NT2/D1 (cell line): Measurements from ENCODE around the gene COL9A3.

Experiments used
- SUZ12 ChIP-seq: IDR thresholded peaks from 2 replicates; pipeline ENCODE4 v1.6.1; 2011; ENCODE audit not compliant: insufficient read length, insufficient read depth; ENCODE audit errors: extremely low read depth
- YY1 ChIP-seq: IDR thresholded peaks from 2 replicates; pipeline ENCODE4 v1.6.1; 2011; ENCODE audit not compliant: insufficient read length, insufficient read depth

DNA sequence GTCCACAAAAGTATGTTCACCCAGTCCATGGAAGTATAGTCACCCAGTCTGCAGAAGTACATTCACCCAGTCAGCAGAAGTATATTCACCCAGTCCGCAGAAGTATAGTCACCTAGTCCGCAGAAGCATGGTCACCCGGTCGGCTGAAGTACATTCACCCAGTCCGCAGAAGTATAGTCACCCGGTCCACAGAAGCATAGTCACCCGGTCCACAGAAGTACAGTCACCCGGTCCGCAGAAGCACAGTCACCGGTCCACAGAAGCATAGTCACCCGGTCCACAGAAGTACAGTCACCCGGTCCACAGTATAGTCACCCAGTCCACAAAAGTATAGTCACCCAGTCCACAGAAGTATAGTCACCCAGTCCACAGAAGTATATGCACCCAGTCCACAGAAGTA, 36.0 kb downstream of the COL9A3 start:
- TF ChIP-seq SUZ12: no peak
- TF ChIP-seq YY1: no peak
